Measurements from ENCODE around the gene FOXP1. TPM values are rescaled to one million over a fixed set of nuclear protein-coding genes. Genes with fewer than 3 reads are reported as not detected.

The FOXP1 gene
- total RNA-seq, 2 donors from 2014 or later: 41.7 to 94.3 TPM

DNA sequence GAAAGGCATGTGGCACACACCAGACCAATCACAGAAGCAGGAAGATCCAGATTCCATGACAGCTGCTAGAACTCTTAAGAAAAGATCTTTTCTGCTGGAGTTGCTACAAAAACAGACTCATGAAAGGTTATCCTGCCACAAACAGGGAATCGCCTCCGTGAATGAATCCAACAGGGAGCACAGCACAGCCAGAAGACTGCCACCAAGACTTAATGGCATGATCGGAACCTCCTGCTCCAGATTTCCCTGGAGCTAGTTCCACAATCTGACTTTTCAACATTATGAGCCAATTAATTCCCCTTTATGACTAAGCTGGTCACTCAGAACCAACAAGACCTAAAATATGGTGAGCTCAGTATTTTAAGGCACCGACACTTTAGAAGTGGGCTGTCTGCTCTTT, 232.5 kb downstream of the FOXP1 start:
- TF ChIP-seq, protein P1, sequence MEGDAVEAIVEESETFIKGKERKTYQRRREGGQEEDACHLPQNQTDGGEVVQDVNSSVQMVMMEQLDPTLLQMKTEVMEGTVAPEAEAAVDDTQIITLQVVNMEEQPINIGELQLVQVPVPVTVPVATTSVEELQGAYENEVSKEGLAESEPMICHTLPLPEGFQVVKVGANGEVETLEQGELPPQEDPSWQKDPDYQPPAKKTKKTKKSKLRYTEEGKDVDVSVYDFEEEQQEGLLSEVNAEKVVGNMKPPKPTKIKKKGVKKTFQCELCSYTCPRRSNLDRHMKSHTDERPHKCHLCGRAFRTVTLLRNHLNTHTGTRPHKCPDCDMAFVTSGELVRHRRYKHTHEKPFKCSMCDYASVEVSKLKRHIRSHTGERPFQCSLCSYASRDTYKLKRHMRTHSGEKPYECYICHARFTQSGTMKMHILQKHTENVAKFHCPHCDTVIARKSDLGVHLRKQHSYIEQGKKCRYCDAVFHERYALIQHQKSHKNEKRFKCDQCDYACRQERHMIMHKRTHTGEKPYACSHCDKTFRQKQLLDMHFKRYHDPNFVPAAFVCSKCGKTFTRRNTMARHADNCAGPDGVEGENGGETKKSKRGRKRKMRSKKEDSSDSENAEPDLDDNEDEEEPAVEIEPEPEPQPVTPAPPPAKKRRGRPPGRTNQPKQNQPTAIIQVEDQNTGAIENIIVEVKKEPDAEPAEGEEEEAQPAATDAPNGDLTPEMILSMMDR (conservative IDR thresholded peaks at IDR 0.05): no peak
- no peaks in the 10 kb centered on the region for H3K36me3 ChIP-seq (ENCODE audit: control insufficient read depth, insufficient read depth, low read length)
- H3K27ac Mint-ChIP-seq: no peak overlapping the region
- no peaks in the 10 kb centered on the region for H3K4me1 ChIP-seq (ENCODE audit: control insufficient read depth, insufficient read depth, low read length)
- H3K4me3 ChIP-seq (ENCODE audit: low read length): no peak overlapping the region
- H3K4me1 Mint-ChIP-seq: no peaks in the 10 kb centered on the region
- no peaks in the 10 kb centered on the region for H3K27me3 ChIP-seq (ENCODE audit: control insufficient read depth, insufficient read depth, low read length, poor library complexity, severe bottlenecking)
- no peak for DNase-seq
- H3K9me3 ChIP-seq (ENCODE audit: control insufficient read depth, low read length): no peaks in the 10 kb centered on the region
- H3K9ac ChIP-seq (ENCODE audit: extremely low read depth, low read length, poor library complexity, severe bottlenecking): no peak overlapping the region
- H3K27ac ChIP-seq (ENCODE audit: low read depth, low read length): no peak overlapping the region
- no peak overlapping the region for H3K4me3 Mint-ChIP-seq
- 91 to 100% methylated on average over 3 to 4 of the region's 4 CpGs for WGBS, 2 experiments (ENCODE audit: insufficient coverage in 1 of 2, insufficient read length in 1 of 2)
- no peaks in the 10 kb centered on the region for H3K27me3 Mint-ChIP-seq (ENCODE audit: insufficient read depth)
- no peaks in the 10 kb centered on the region for H3K36me3 Mint-ChIP-seq (ENCODE audit: low read depth)
- no peaks in the 10 kb centered on the region for H3K9me3 Mint-ChIP-seq

GRCh38 chr3:71348831-71349230, 234.7 kb downstream of the FOXP1 start:
- Histone ChIP-seq H3K27me3 (ENCODE audit: control insufficient read depth, insufficient read depth, low read length, poor library complexity, severe bottlenecking) (no peaks in the 10 kb centered on the region), H3K36me3 (ENCODE audit: control insufficient read depth, insufficient read depth, low read length) (no peaks in the 10 kb centered on the region), H3K4me3 (ENCODE audit: low read length) (no peak overlapping the region), H3K9me3 (ENCODE audit: control insufficient read depth, low read length) (no peaks in the 10 kb centered on the region), H3K27ac (ENCODE audit: low read depth, low read length) (no peak overlapping the region), H3K4me1 (ENCODE audit: control insufficient read depth, insufficient read depth, low read length) (no peaks in the 10 kb centered on the region), H3K9ac (ENCODE audit: extremely low read depth, low read length, poor library complexity, severe bottlenecking) (no peak overlapping the region)
- no peaks in the 10 kb centered on the region for H3K9me3 Mint-ChIP-seq
- DNase-seq: no peak
- H3K4me3 Mint-ChIP-seq: no peak overlapping the region
- H3K4me1 Mint-ChIP-seq: no peaks in the 10 kb centered on the region
- no peaks in the 10 kb centered on the region for H3K27me3 Mint-ChIP-seq (ENCODE audit: insufficient read depth)
- H3K36me3 Mint-ChIP-seq (ENCODE audit: low read depth): no peaks in the 10 kb centered on the region
- H3K27ac Mint-ChIP-seq: no peak overlapping the region
- WGBS, 2 experiments (ENCODE audit: insufficient coverage in 1 of 2, insufficient read length in 1 of 2): 98 to 100% methylated on average over 2 of the region's 2 CpGs
- TF ChIP-seq, protein P1 (conservative IDR thresholded peaks at IDR 0.05): no peak

DNA sequence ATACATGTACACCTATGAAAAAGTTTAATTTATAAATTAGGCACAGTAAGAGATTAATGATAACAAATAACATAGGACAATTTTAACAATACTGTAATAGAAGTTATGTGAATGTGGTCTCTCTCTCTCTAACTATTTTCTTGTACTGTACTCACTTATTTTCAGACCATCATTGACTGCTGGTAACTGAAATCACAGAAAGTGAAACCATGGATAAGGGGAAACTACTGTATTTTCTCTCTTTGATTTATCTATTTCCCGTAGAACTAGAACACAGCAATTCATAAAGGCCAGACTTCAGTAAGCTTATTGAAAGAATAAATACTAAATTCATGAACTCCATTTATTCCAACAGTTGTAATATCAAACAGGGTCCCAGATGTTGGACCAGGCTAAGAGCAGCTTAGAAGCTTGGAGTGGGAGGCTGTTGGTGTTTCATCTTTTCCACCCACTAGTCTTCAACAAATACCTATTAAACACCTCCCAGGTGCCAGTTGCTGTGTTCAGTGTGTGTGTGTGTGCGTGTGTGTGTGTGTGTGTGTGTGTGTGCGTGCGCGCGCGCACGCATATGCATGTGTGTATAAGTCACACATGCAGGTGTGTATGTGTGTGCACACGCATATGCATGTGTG, 235.4 kb downstream of the FOXP1 start:
- Mint-ChIP-seq H3K4me1 (no peaks in the 10 kb centered on the region), H3K27me3 (ENCODE audit: insufficient read depth) (no peaks in the 10 kb centered on the region), H3K9me3 (no peaks in the 10 kb centered on the region), H3K27ac (no peak overlapping the region), H3K36me3 (ENCODE audit: low read depth) (no peaks in the 10 kb centered on the region), H3K4me3 (no peak overlapping the region)
- TF ChIP-seq, protein P1 (conservative IDR thresholded peaks at IDR 0.05): no peak
- H3K9ac ChIP-seq (ENCODE audit: extremely low read depth, low read length, poor library complexity, severe bottlenecking): no peak overlapping the region
- H3K27me3 ChIP-seq (ENCODE audit: control insufficient read depth, insufficient read depth, low read length, poor library complexity, severe bottlenecking): no peaks in the 10 kb centered on the region
- no peaks in the 10 kb centered on the region for H3K4me1 ChIP-seq (ENCODE audit: control insufficient read depth, insufficient read depth, low read length)
- no peak for DNase-seq
- no peak overlapping the region for H3K4me3 ChIP-seq (ENCODE audit: low read length)
- H3K27ac ChIP-seq (ENCODE audit: low read depth, low read length): no peak overlapping the region
- no peaks in the 10 kb centered on the region for H3K36me3 ChIP-seq (ENCODE audit: control insufficient read depth, insufficient read depth, low read length)
- H3K9me3 ChIP-seq (ENCODE audit: control insufficient read depth, low read length): no peaks in the 10 kb centered on the region
- 80 to 84% methylated on average over 1 to 9 of the region's 9 CpGs for WGBS, 2 experiments (ENCODE audit: insufficient coverage in 1 of 2, insufficient read length in 1 of 2)
